NCI-H2171 treated with DMSO at 0.1 percent for 48 hours (cell line): ENCODE measurements around the gene FRG2C.
"Not testable (repeated sequence)": the region's sequence is repeated elsewhere in the genome, so short reads cannot be mapped to it uniquely, and the experiment has no call there.

Source experiments
- DNase-seq: peaks from one replicate; lab custom pipeline; 2025; lab: John Stamatoyannopoulos, UW

Gene FRG2C

GRCh38 chr3:75664028-75664427 lies at the start of gene FRG2C:
TSS of gene FRG2C (plus strand) at chr3:75664328. CDS start at chr3:75664380, 52 bp downstream.
- DNase-seq: not testable (repeated sequence)

GRCh38 chr3:75618666-75619305 lies 45.3 kb upstream of the FRG2C start:
- not testable (repeated sequence) for DNase-seq

GRCh38 chr3:75619481-75620031 lies 44.6 kb upstream of the FRG2C start:
- DNase-seq: not testable (repeated sequence)

GRCh38 chr3:75621772-75622171 lies 42.4 kb upstream of the FRG2C start:
- not testable (repeated sequence) for DNase-seq

- not testable (repeated sequence) for DNase-seq
Measured at GRCh38 chr3:75623656-75624055, 40.5 kb upstream of the FRG2C start.

- not testable (repeated sequence) for DNase-seq
Measured at GRCh38 chr3:75630887-75631535, 33.1 kb upstream of the FRG2C start.

GRCh38 chr3:75631541-75631940 lies 32.6 kb upstream of the FRG2C start:
- DNase-seq: no peak

GRCh38 chr3:75638947-75639346 lies 25.2 kb upstream of the FRG2C start:
- not testable (repeated sequence) for DNase-seq

- DNase-seq: not testable (repeated sequence)
Measured at GRCh38 chr3:75641107-75641517, 23.0 kb upstream of the FRG2C start.

GRCh38 chr3:75643031-75643800 lies 20.9 kb upstream of the FRG2C start:
- not testable (repeated sequence) for DNase-seq

- not testable (repeated sequence) for DNase-seq
Measured at GRCh38 chr3:75645548-75645947, 18.6 kb upstream of the FRG2C start.

GRCh38 chr3:75650191-75650590 lies 13.9 kb upstream of the FRG2C start:
- DNase-seq: no peak

GRCh38 chr3:75655101-75655904 lies 8.8 kb upstream of the FRG2C start:
- not testable (repeated sequence) for DNase-seq

GRCh38 chr3:75655956-75656355 lies 8.2 kb upstream of the FRG2C start:
- not testable (repeated sequence) for DNase-seq

GRCh38 chr3:75658411-75659107 lies 5.6 kb upstream of the FRG2C start:
- not testable (repeated sequence) for DNase-seq

- DNase-seq: not testable (repeated sequence)
Measured at GRCh38 chr3:75659108-75659433, 5.1 kb upstream of the FRG2C start.

GRCh38 chr3:75665626-75666025 lies 1.5 kb downstream of the FRG2C start:
- not testable (repeated sequence) for DNase-seq

GRCh38 chr3:75667757-75668701 lies 3.9 kb downstream of the FRG2C start:
- DNase-seq: not testable (repeated sequence)

GRCh38 chr3:75668759-75669347 lies 4.7 kb downstream of the FRG2C start:
- not testable (repeated sequence) for DNase-seq
